Loucy (cell line): ENCODE measurements around the gene ASXL3.

Source experiments
- CTCF ChIP-seq: fragments of 200-600 bp; sonication (generic); conservative IDR thresholded peaks from 2 replicates; pipeline ENCODE4 v1.5.1; 2014; ENCODE audit warnings: mild to moderate bottlenecking, antibody characterized with exemption, low read length
- EZH2phosphoT487 ChIP-seq: fragments of 200-600 bp; IDR thresholded peaks from 2 replicates; pipeline ENCODE4 v1.6.1; 2018; ENCODE audit warnings: antibody characterized with exemption, mild to moderate bottlenecking, moderate library complexity, borderline replicate concordance

- TF ChIP-seq CTCF = no peak
- no peak for TF ChIP-seq EZH2phosphoT487
Observed at GRCh38 chr18:33575451-33575850, 2.6 kb upstream of the ASXL3 start.
